NT2/D1 (cell line): ENCODE results near the gene MYO1G.

Experiments
- SUZ12 ChIP-seq: IDR thresholded peaks from 2 replicates; pipeline ENCODE4 v1.6.1; 2011; ENCODE audit not compliant: insufficient read length, insufficient read depth; ENCODE audit errors: extremely low read depth
- ZNF274 ChIP-seq: IDR thresholded peaks from 2 replicates; pipeline ENCODE4 v1.6.1; 2011; ENCODE audit warnings: mild to moderate bottlenecking, low read depth, low read length

DNA sequence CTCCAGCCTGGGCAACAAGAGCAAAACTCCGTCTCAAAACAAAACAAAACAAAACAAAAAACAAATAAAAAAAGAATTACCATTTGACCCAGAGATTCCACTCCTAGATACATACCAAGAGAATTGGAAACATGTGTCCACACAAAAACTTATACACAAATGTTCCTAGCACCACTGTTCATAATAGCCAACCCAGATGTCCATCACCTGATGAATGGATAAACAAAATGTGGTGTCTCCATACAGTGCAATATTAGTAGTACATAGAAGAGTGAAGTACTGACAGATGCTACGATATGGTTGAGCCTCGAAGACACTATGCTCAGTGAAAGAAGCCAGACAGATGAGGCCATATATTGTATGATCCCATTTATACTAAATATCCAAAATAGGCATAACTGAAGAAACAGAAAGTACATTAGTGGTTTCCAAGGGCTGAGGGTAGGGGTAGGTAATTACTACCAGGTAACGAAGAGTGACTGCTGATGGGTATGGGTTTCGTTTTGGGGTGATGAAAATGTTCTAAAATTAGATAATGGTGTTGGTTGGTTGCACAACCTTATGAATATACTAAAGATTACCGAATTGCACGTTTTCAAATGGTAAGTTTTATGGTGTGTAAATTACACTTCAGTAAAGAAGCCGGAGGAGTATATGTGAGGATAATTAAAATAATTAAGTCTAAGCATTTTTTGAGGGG, 20.0 kb downstream of the MYO1G start:
- TF ChIP-seq SUZ12 = no peak
- no peak for TF ChIP-seq ZNF274
